Kidney epithelial cell (primary cell): ENCODE results near the gene SLC38A6. TPM values are rescaled to one million over a fixed set of nuclear protein-coding genes. Genes with fewer than 3 reads are reported as not detected.

Experiments used
- DNase-seq: peaks from one replicate; pipeline ENCODE4 v3.0.0-alpha.2; 2010; ENCODE audit warnings: low read depth
- H3K27me3 ChIP-seq: 2 replicates; pipeline ENCODE4 v1.6.0; 2011; ENCODE audit warnings: low read length; ENCODE audit not compliant: control insufficient read depth, insufficient read depth
- H3K36me3 ChIP-seq: 2 replicates; pipeline ENCODE4 v1.5.1; 2011; ENCODE audit warnings: low read length; ENCODE audit not compliant: control insufficient read depth, insufficient read depth
- H3K4me3 ChIP-seq: 2 replicates; pipeline ENCODE4 v1.5.1; 2011; ENCODE audit warnings: low read depth, mild to moderate bottlenecking, control low read depth, low read length
- CTCF ChIP-seq: IDR thresholded peaks from 2 replicates; pipeline ENCODE4 v1.5.1; 2011; ENCODE audit warnings: mild to moderate bottlenecking, moderate library complexity, low read length, control low read depth, inconsistent platforms; ENCODE audit not compliant: insufficient read depth, poor library complexity, severe bottlenecking
- total RNA-seq: library from RNA; depleted of rRNA; stranded (reverse); fragments of >200 nt; gene quantifications from 2 replicates; pipeline ENCODE4 v1.2.3, GENCODE V29; 2015

Gene SLC38A6
- total RNA-seq, 1 donor from 2014 or later = 16.2 TPM

- no peak for DNase-seq
- H3K4me3 ChIP-seq = no peak overlapping the region
- no peaks in the 10 kb centered on the region for H3K36me3 ChIP-seq
- TF ChIP-seq CTCF = no peak
- no peaks in the 10 kb centered on the region for H3K27me3 ChIP-seq
These were observed 35.1 kb upstream of the SLC38A6 start for GRCh38 chr14:60945984-60946383.

GRCh38 chr14:60946773-60947172 is 34.3 kb upstream of the SLC38A6 start:
- TF ChIP-seq CTCF = no peak
- Histone ChIP-seq H3K36me3 (no peaks in the 10 kb centered on the region), H3K4me3 (no peak overlapping the region), H3K27me3 (no peaks in the 10 kb centered on the region)
- DNase-seq = no peak

- H3K36me3 ChIP-seq = no peaks in the 10 kb centered on the region
- no peak for DNase-seq
- no peak overlapping the region for H3K4me3 ChIP-seq
- TF ChIP-seq CTCF = no peak
- H3K27me3 ChIP-seq = no peaks in the 10 kb centered on the region
These were observed 29.1 kb upstream of the SLC38A6 start for GRCh38 chr14:60951776-60952435.

GRCh38 chr14:60956202-60956601 is 24.8 kb upstream of the SLC38A6 start:
- no peak for TF ChIP-seq CTCF
- DNase-seq = no peak
- H3K36me3 ChIP-seq = no peaks in the 10 kb centered on the region
- no peaks in the 10 kb centered on the region for H3K27me3 ChIP-seq
- no peak overlapping the region for H3K4me3 ChIP-seq

GRCh38 chr14:60956632-60957031 is 24.4 kb upstream of the SLC38A6 start:
- TF ChIP-seq CTCF = no peak
- Histone ChIP-seq H3K27me3 (no peaks in the 10 kb centered on the region), H3K4me3 (no peak overlapping the region), H3K36me3 (no peaks in the 10 kb centered on the region)
- DNase-seq = no peak

- no peaks in the 10 kb centered on the region for H3K27me3 ChIP-seq
- H3K36me3 ChIP-seq = no peaks in the 10 kb centered on the region
- no peak for TF ChIP-seq CTCF
- no peak for DNase-seq
- no peak overlapping the region for H3K4me3 ChIP-seq
These were observed 22.9 kb upstream of the SLC38A6 start for GRCh38 chr14:60958146-60958545.
